IMR-90 (cell line): Measurements from ENCODE around the gene GDF15. TPM values are rescaled to one million over a fixed set of nuclear protein-coding genes. Genes with fewer than 3 reads are reported as not detected.

ENCODE experiments used
- ATAC-seq: fragments of 200-7000 bp; cut with Tn5 transposase; 2 replicates; pipeline ENCODE4 v1.9.1; 2020; ENCODE audit warnings: low read depth, mild to moderate bottlenecking, moderate library complexity
- BruUV-seq: library from RNA; stranded (reverse); fragments of 400-500 nt; replicated peaks from 2 replicates; lab custom pipeline; 2021; lab: Mats Ljungman, UMichigan
- CTCF ChIA-PET: fragments of 300-600 bp; formaldehyde crosslinking; extraction: SDS; loops from one replicate; lab custom pipeline; 2021; ENCODE audit warnings: antibody characterized with exemption; lab: Yijun Ruan, JAX
- POLR2A ChIA-PET: fragments of 300-600 bp; sonication (Branson Sonifier 250); formaldehyde crosslinking; loops from one replicate; lab custom pipeline; 2022; ENCODE audit warnings: antibody characterized with exemption; ENCODE audit not compliant: unreplicated experiment; lab: Charles Lee
- DNase-seq: peaks from one replicate; pipeline ENCODE4 v3.0.0; 2013
- H2AFZ ChIP-seq: replicated peaks from 2 replicates; pipeline ENCODE3; 2013; ENCODE audit warnings: low read length, mild to moderate bottlenecking; ENCODE audit not compliant: poor library complexity
- H2AK5ac ChIP-seq: 2 replicates; pipeline ENCODE4 v1.6.1; 2013; ENCODE audit warnings: low read depth, low read length, inconsistent platforms
- H2AK9ac ChIP-seq: replicated peaks from 2 replicates; pipeline ENCODE3; 2013; ENCODE audit warnings: mild to moderate bottlenecking, low read depth, low read length, moderate library complexity; ENCODE audit not compliant: poor library complexity
- H2BK120ac ChIP-seq: 2 replicates; pipeline ENCODE4 v1.6.1; 2013; ENCODE audit warnings: low read depth, low read length, inconsistent platforms
- H2BK15ac ChIP-seq: 3 replicates; pipeline ENCODE4 v1.6.1; 2013; ENCODE audit warnings: low read depth, low read length, inconsistent platforms
- H2BK20ac ChIP-seq: 2 replicates; pipeline ENCODE4 v1.6.1; 2013; ENCODE audit warnings: low read depth, mild to moderate bottlenecking, inconsistent platforms, low read length, moderate library complexity
- H2BK5ac ChIP-seq: 2 replicates; pipeline ENCODE4 v1.6.1; 2013; ENCODE audit warnings: mild to moderate bottlenecking, low read depth, low read length, inconsistent platforms; ENCODE audit not compliant: poor library complexity, severe bottlenecking
- H3K14ac ChIP-seq: replicated peaks from 2 replicates; pipeline ENCODE4 v1.6.1; 2013; ENCODE audit warnings: low read depth, low read length, inconsistent platforms
- H3K18ac ChIP-seq: 2 replicates; pipeline ENCODE4 v1.6.1; 2013; ENCODE audit warnings: low read depth, low read length, control low read depth
- H3K23ac ChIP-seq: 2 replicates; pipeline ENCODE4 v1.6.1; 2013; ENCODE audit warnings: low read depth, low read length, inconsistent platforms
- H3K27ac ChIP-seq: 2 replicates; pipeline ENCODE4 v1.5.1; 2013; ENCODE audit warnings: mild to moderate bottlenecking, control low read depth, low read length; ENCODE audit not compliant: insufficient read depth
- H3K27me3 ChIP-seq: 2 replicates; pipeline ENCODE4 v1.6.1; 2013; ENCODE audit warnings: low read length; ENCODE audit not compliant: control insufficient read depth, insufficient read depth
- H3K36me3 ChIP-seq: 2 replicates; pipeline ENCODE4 v1.6.1; 2013; ENCODE audit warnings: low read length, mixed read lengths; ENCODE audit not compliant: control insufficient read depth, insufficient read depth
- H3K4ac ChIP-seq: 2 replicates; pipeline ENCODE4 v1.6.1; 2013; ENCODE audit warnings: low read depth, low read length, inconsistent platforms
- H3K4me1 ChIP-seq: 2 replicates; pipeline ENCODE4 v1.6.1; 2013; ENCODE audit warnings: low read length, mixed read lengths; ENCODE audit not compliant: control insufficient read depth, insufficient read depth
- H3K4me2 ChIP-seq: 2 replicates; pipeline ENCODE4 v1.6.1; 2013; ENCODE audit warnings: low read depth, mild to moderate bottlenecking, control low read depth, low read length, moderate library complexity
- H3K4me3 ChIP-seq: 2 replicates; pipeline ENCODE4 v1.5.1; 2013; ENCODE audit warnings: low read depth, mild to moderate bottlenecking, control low read depth, low read length, moderate library complexity; ENCODE audit not compliant: insufficient read depth
- H3K56ac ChIP-seq: 2 replicates; pipeline ENCODE4 v1.6.1; 2013; ENCODE audit warnings: low read length, inconsistent platforms; ENCODE audit not compliant: insufficient read depth; ENCODE audit errors: extremely low read depth
- H3K79me1 ChIP-seq, 2 experiments: 2 replicates each; pipeline ENCODE4 v1.6.1; 2013; ENCODE audit warnings: low read length in 2 of 2, inconsistent platforms in 1 of 2, low read depth in 1 of 2
- H3K9ac ChIP-seq: 2 replicates; pipeline ENCODE4 v1.6.1; 2013; ENCODE audit warnings: low read depth, low read length, control low read depth
- H3K9me1 ChIP-seq: 2 replicates; pipeline ENCODE4 v1.6.1; 2013; ENCODE audit warnings: low read length, inconsistent platforms; ENCODE audit not compliant: insufficient read depth
- H3K9me3 ChIP-seq: 2 replicates; pipeline ENCODE4 v1.6.1; 2013; ENCODE audit warnings: low read length; ENCODE audit not compliant: control insufficient read depth, insufficient read depth
- H4K20me1 ChIP-seq: 2 replicates; pipeline ENCODE4 v1.6.1; 2013; ENCODE audit warnings: low read length, inconsistent platforms; ENCODE audit not compliant: insufficient read depth
- H4K5ac ChIP-seq: 2 replicates; pipeline ENCODE4 v1.6.1; 2013; ENCODE audit warnings: mild to moderate bottlenecking, low read depth, low read length, control low read depth
- H4K8ac ChIP-seq, 2 experiments: 2 replicates each; pipeline ENCODE4 v1.6.1; 2013; ENCODE audit warnings: low read depth in 2 of 2, low read length in 2 of 2, control low read depth in 1 of 2, inconsistent platforms in 1 of 2
- H4K91ac ChIP-seq: 2 replicates; pipeline ENCODE4 v1.6.1; 2013; ENCODE audit warnings: low read depth, low read length, inconsistent platforms; ENCODE audit not compliant: insufficient read depth
- BHLHE40 ChIP-seq: fragments of 150-350 bp; IDR thresholded peaks from 2 replicates; pipeline ENCODE4 v1.6.1; 2016; ENCODE audit warnings: mild to moderate bottlenecking, low read depth, low read length
- CEBPB ChIP-seq: IDR thresholded peaks from 2 replicates; pipeline ENCODE4 v1.6.1; 2012; ENCODE audit warnings: low read depth, low read length, improper control_type of control experiment
- CTCF ChIP-seq: conservative IDR thresholded peaks from 2 replicates; pipeline ENCODE4 v1.5.1; 2012; ENCODE audit warnings: mild to moderate bottlenecking, low read depth, low read length, improper control_type of control experiment
- POLR2A ChIP-seq: IDR thresholded peaks from 2 replicates; pipeline ENCODE4 v1.6.1; 2012; ENCODE audit warnings: mild to moderate bottlenecking, low read depth, low read length
- RAD21 ChIP-seq: IDR thresholded peaks from 2 replicates; pipeline ENCODE4 v1.6.1; 2012; ENCODE audit warnings: low read length, improper control_type of control experiment
- RFX5 ChIP-seq: IDR thresholded peaks from 2 replicates; pipeline ENCODE4 v1.8.0; 2012; ENCODE audit warnings: low read depth, mild to moderate bottlenecking, low read length, moderate library complexity
- WGBS, 2 experiments: methylation state at CpG; one replicate each; pipeline versions ENCODE4 v1.1.5 to v1.1.7; 2013; ENCODE audit warnings: missing lambda C conversion rate in 2 of 2; ENCODE audit not compliant: insufficient read length in 1 of 2; ENCODE audit errors: extremely low coverage in 2 of 2; 5-methylcytosine and 5-hydroxymethylcytosine counted together
- dilution Hi-C: fragments of 300-500 bp; cut with HindIII; formaldehyde crosslinking; loops from one replicate; pipeline ENCODE4 v1.14.3; 2018; ENCODE audit warnings: low sequenced_read_pairs; ENCODE audit not compliant: unreplicated experiment
- in situ Hi-C: fragments of 300-500 bp; cut with MboI; formaldehyde crosslinking; loops from 3 replicates; pipeline ENCODE4 v1.14.3; 2019; ENCODE audit warnings: low sequenced_read_pairs, inconsistent platforms, mixed read lengths
- intact Hi-C: fragments of 100-400 bp; cut with micrococcal nuclease; formaldehyde crosslinking; loops from 2 replicates; pipeline ENCODE4 v1.10.0; 2022
- polyA plus RNA-seq, 3 experiments: library from polyadenylated mRNA; depleted of rRNA; stranded (reverse); fragments of >200 nt; gene quantifications; 2 replicates each; pipeline ENCODE4 v1.2.3, GENCODE V29; 2012; ENCODE audit warnings: low replicate concordance in 1 of 3
- total RNA-seq: library from RNA; depleted of rRNA; stranded (reverse); fragments of >200 nt; gene quantifications from 2 replicates; pipeline ENCODE4 v1.2.3, GENCODE V29; 2012
- TF ChIP-seq, protein P1 (sequence below): fragments of 150-350 bp; IDR thresholded peaks from 2 replicates; pipeline ENCODE4 v1.6.1; 2016; ENCODE audit warnings: low read depth, mild to moderate bottlenecking, low read length, moderate library complexity, borderline replicate concordance

GDF15 gene
- total and polyA plus RNA-seq, 2 of the 4 experiments (the other 2 are of a cell fraction) = 5.6 to 49.8 TPM

DNA sequence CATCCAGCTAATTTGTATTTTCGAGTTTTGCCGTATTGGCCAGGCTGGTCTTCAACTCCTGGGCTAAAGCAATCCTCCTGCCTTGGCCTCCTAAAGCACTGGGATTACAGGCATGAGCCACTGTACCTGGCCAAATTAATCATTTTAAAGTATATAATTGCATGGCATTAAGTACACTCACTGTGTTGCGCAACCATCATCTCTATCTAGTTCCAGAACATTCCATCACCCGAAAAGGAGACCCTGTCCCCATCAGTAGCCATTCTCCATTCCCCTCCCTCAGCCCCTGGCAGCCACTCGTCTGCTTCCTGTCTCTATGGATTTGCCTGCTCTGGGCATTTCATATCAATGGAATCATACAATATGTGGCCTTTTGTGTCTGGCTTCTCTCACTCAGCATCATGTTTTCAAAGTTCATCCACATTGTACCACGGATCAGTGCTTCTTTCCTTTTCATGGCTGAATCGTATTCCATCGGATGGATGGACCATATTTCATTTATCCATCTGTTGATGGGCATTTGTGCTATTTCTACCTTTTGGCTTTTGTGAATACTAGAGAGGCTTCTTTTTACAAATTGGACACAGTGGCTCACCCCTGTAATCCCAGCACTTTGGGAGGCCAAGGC is 32.5 kb upstream of the GDF15 start:
- TF ChIP-seq CEBPB (peak; percentile 93), POLR2A (no peak), RAD21 (no peak), RFX5 (no peak), BHLHE40 (no peak), CTCF (no peak)
- TF ChIP-seq, protein P1, sequence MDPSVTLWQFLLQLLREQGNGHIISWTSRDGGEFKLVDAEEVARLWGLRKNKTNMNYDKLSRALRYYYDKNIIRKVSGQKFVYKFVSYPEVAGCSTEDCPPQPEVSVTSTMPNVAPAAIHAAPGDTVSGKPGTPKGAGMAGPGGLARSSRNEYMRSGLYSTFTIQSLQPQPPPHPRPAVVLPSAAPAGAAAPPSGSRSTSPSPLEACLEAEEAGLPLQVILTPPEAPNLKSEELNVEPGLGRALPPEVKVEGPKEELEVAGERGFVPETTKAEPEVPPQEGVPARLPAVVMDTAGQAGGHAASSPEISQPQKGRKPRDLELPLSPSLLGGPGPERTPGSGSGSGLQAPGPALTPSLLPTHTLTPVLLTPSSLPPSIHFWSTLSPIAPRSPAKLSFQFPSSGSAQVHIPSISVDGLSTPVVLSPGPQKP = no peak
- no peak overlapping the region for H3K4me3 ChIP-seq
- no peaks in the 10 kb centered on the region; the same call in 1 of the 2 replicates for H3K4me1 ChIP-seq
- H2BK120ac ChIP-seq = no peak overlapping the region
- ChIA-PET CTCF (interaction anchor here (0.6 kb wide), 1 partner anchor 72 kb away, joined by 4 read pairs; the partner anchor contains the start of gene JUND), POLR2A (no interaction called here)
- no peak overlapping the region for H2BK5ac ChIP-seq
- H2AK5ac ChIP-seq = no peak overlapping the region
- H4K5ac ChIP-seq = no peak overlapping the region
- H3K4ac ChIP-seq = no peak overlapping the region
- peaks cover 3% of the 10 kb centered on the region; the same call in 1 of the 2 replicates for H3K9me1 ChIP-seq
- H3K23ac ChIP-seq = no peak overlapping the region
- peaks cover 0 to 8% of the 10 kb centered on the region in 2 experiments; a peak in 1 of 4 replicates for H3K79me1 ChIP-seq
- H3K14ac ChIP-seq = no peak overlapping the region
- H4K8ac ChIP-seq = no peak overlapping the region
- no peak overlapping the region for H3K4me2 ChIP-seq
- peaks cover 9% of the 10 kb centered on the region for H3K9me3 ChIP-seq
- no peaks in the 10 kb centered on the region for H4K20me1 ChIP-seq
- H3K9ac ChIP-seq = no peak overlapping the region
- intact Hi-C loops = no loop called here
- H3K56ac ChIP-seq = no peak overlapping the region
- H3K18ac ChIP-seq = no peak overlapping the region
- H2AFZ ChIP-seq = no peak overlapping the region
- dilution Hi-C loops = no loop called here
- ATAC-seq (no peak), DNase-seq (no peak)
- in situ Hi-C loops = loop anchor here (5.0 kb wide), 1 partner anchor 54 kb away; no protein-coding TSS in a partner anchor
- H2BK15ac ChIP-seq = no peak overlapping the region
- H3K27ac ChIP-seq = no peak overlapping the region
- H3K27me3 ChIP-seq = no peaks in the 10 kb centered on the region
- WGBS, 2 experiments = no CpG with 5 or more reads among the region's 8 CpGs
- H2AK9ac ChIP-seq = no peak overlapping the region
- H3K36me3 ChIP-seq = peaks cover 28% of the 10 kb centered on the region
- no peak overlapping the region for H4K91ac ChIP-seq
- BruUV-seq = no TSS peak
- no peak overlapping the region for H2BK20ac ChIP-seq
